GM18867 (cell line): ENCODE measurements around the gene DCAF8.

Experiments used
- ATAC-seq: cut with Tn5 transposase; IDR thresholded peaks from one replicate; pipeline ENCODE4 v1.9.1; 2021; ENCODE audit warnings: mild to moderate bottlenecking, moderate library complexity; ENCODE audit not compliant: unreplicated experiment

The DCAF8 gene

DNA sequence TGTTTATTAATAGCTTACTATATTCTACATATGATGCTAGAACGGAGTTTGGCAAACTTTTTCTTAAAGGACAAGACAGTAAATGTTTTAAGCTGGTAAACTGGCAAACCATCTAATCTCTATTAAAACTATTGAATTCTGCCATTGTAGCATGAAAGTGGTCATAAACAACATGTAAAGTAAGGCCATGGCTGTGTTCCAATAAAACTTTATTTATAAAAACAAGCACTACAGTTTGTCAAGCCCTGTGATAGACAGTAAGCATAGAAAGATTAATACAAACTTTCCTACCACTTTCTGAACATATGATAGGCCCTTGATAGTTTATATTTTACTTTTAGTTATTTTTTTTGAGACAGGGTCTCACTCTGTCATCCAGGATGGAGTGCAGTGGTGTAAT lies 34.8 kb downstream of the DCAF8 start:
- no peak for ATAC-seq

DNA sequence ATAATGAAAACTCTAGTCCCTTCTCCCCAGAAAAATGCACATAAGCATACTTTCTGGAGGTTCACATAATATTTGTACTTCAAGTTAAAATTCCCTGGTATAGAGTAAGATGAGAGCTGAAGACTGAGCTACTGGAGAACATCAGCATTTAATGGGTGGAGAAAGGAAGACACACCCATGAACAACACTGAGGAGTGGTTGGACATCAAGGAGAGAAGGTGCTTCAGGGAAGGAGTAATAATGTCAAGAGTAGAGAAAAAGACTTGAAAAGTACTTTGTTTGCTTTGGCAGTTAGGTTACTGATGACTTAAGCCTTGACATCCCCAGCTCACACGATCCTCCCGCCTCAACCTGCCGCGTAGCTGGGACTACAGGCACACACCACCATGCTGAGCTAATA lies 35.3 kb downstream of the DCAF8 start:
- no peak for ATAC-seq

DNA sequence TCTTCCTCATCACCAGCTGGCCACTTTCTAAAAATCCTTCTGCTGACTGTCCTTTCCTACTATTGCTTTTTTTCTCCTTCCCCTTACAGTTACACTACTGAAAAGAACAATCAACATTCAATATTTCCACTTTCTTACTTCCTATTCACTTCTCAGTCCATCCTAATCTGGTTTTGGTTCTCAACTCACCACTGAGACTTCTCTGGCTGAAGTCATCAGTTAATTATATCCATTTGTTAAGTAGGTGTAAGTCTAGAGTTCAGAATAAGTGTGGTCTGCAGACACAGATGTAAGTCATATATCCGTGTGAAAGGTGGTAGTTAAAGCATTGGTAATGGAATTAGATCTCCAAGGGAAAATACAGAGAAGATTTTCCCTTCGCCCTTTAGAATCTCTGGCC lies 35.7 kb downstream of the DCAF8 start:
- ATAC-seq = peak; percentile 61

DNA sequence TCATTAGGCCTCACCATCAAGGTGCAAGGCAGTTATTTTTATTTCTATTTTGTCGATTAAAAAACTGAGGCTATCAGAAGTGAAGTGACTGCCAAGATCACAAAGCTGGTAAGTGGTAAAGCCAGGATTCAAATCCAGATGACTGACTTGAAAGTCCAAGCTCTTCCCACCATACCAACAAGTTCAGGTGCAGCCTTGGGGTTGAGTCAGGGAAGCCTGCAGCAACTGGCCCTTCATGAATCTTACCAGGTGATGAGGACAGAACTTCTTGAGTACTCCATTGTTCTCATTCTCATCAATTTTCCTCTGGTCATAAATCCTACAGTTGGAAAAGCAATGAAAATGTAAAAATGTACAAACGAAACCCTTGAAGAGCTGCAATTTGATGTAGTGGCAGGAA lies 37.0 kb downstream of the DCAF8 start:
- no peak for ATAC-seq

DNA sequence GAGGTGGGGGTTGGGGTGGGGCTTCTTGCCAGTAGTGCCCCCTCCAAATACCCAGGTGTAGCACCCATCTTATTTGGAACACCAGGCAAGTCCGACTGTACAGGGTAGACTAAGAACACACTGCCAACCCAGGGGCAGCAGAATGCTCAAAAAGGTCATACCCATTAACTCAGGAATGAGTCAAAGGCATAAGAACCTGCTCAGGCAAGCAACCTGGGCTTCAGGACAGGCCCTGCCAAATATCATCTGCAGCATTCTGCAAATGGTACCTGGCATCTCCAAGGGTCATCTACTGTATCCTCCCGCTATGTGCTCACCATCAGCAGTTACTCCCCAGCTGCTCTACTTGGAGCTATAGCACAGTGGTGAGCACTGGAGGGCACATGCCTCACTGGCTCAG lies 37.7 kb downstream of the DCAF8 start:
- no peak for ATAC-seq

DNA sequence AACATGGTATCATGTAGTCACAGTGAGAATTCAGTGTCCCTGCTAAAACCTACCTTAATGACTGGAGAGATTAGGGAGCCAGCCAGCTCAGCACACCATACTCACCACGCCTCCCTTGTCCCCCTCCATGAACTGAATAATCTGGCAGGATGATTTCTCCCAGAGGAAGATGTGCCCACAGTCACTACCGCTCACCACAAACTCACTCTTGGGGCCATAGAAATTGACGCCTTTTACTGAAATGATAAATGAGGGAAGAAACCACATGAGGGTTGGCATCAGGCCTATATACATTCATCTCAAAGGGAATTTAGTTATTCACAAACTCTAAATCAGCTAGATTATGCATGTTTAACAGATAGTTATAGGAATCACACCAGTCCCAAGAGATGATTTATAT lies 39.8 kb downstream of the DCAF8 start:
- no peak for ATAC-seq

DNA sequence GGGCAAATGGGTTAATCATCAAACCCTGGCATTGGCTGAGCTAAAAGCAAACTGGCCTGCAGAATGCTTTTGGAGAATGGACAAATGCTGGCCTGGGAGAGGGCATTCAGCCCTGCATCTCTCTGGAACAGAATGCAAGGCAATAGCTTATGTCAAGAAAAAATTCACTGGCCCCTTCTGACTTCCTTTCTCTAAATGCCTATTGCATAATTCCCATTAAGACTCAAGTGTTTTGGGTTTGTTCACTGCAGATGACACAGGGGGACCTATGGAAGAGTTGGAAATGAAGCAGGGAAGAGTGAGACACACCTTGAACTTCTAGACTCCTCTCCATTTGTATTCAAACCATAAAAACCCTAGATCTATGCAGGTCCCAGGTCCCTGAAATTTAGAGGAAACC lies 41.3 kb downstream of the DCAF8 start:
- no peak for ATAC-seq

DNA sequence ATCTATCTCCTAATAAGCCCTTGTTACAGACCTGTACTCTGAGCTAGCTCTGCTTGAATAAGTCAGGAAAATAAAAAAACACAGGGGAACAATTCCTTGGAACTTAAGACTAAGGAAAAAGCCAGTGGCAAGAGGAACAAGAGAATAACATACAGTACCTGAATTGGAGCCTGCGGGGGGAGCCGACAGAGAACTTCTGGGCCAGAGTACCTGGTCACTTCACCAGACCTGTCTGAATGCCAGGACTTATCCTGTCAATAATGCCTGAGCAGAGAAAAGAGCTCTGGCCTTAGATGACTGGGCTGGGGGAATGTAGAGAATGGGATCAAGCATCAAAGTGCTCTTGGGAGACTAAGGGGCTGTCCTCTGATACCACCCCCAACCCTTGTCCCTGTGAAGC lies 42.0 kb downstream of the DCAF8 start:
- no peak for ATAC-seq

DNA sequence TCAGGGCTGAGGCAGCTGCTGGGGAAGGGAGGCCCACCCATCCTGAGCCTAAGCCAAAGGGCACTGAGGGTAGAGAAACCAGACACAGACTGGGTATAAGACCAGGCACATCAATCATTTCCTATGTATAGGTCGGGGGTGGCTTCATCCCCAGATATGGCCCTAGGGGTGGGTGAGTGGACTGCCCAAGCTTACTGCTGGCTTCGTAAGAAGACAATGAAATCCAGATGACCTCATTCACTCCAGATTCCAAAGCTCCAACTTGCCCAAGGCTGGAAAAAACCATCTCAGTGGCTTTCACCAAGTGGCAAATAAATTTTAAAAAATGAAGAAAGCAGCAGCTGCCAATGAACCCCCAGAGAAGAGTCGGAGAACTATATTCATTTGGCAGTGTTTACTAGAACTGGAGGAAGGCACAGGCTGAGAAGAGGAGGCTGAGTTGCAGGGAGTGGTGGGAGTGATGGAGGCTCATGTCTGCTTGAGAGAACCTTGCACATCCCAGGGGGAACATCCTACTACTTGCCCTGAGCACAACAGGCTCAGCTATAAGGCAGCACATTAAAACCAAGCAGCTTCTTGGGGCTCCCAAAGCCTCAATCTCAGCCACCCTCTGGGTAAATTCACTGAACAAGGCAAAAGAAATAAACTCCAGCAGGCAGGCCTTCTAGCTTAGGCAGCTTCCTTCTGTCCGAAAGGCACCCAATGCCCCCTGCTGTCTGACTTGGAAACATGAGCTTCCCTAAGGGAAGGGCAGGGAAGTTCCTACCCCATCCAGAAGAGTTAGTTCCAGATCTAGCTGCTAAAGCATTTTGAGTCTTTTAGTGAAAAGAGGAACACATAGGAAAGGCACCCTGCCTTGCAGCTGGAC lies 43.1 kb downstream of the DCAF8 start:
- ATAC-seq = no peak

DNA sequence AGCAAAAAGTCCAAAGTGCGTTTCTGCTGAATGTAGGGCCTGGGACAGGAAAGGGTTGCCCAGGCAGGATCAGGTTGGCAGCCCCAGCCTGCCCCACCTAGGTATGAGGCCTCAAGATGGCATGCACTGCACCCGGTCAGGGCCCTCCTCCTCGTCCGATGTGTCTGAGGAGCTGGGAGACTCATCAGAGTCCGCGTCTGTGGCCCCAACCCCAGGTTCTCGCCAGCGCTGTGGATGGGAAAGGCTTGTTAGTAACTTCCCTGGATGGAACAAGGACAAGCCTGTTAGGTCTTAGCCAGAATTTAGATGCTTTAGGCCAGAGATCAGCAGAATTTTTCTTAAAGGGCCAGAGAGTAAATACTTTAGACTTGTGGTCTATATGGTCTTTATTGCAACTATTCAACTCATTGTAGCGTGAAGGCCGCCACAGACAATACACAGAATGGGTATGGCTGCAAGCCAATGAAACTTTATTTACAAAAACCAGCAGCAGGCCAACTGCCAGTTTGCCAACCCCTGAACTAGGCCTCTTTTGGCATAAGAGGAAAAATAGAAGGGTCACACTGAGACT lies 44.8 kb downstream of the DCAF8 start:
- no peak for ATAC-seq

DNA sequence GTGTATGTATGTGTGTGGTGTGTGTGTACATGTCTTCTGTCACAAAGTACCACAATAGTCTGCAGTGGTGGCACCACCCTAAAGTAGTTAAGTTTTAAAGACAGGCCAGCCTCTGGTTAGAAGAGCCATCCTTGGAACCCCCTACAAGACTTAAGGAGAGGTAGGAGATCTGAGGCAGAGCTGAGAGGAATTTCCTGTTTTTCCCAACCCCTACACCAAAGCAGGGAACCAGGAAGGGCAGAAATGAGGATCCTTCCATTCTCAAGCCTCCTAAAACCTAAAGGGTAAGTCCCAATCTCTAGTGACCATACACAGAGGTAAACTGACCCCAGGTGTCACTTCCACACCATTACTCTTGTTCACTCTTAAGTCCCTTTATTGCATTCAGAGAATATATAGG lies 46.0 kb downstream of the DCAF8 start:
- no peak for ATAC-seq

DNA sequence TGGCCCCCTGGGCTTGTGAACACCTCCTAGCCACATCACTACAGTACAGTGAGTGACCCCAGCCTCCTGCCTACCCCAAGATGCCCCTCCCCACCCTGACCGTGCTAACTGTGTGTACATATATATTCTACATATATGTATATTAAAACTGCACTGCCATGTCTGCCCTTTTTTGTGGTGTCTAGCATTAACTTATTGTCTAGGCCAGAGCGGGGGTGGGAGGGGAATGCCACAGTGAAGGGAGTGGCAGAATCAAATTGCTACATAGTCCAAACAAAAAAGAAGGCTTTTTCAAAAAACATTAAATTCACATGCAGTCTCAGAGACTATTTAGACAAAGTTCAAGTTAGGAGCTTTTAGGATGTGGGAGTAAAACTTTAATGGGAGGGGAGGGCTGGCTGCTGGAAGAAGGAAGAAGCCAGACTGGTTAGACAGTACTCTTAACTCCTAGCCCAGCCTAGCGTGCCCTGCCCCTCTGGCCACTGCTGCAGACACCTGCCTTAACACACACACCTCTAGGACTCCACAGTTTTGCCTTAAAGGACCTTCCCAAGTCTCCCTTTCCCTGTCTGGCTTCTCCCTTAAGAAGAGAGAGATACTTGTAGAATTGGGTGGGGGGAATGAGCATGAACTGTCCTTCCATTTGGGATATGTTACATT lies 47.7 kb downstream of the DCAF8 start:
- ATAC-seq = no peak

DNA sequence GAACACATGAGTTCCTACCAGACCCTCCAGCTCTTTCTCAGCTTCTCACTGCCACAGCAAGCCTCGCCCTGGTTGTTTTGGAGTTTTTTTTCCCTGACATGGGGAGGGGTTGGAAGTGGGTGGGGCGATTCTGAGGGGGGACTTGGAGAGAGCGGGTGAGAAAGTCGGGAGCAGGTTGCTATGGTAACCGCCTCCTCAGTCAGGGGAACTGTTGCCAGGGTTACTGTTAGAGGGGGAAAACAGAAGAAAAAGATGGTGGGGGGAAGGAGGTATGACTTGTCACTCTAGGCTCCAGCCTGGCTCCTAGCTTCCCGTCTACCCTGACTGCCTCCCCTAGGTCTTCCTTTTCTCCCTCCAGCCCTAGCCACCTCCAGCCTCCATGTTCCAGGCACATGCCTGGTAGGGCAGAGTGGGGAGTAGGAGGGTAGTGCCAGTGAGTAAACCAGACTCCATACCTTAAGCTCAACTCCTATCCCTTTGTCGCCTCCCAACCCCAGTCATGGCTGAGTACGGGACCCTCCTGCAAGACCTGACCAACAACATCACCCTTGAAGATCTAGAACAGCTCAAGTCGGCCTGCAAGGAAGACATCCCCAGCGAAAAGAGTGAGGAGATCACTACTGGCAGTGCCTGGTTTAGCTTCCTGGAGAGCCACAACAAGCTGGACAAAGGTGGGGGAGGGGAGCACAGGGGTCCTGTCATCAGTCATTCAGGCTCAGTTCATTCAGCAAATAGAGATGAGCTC lies 51.1 kb downstream of the DCAF8 start:
- ATAC-seq = no peak

DNA sequence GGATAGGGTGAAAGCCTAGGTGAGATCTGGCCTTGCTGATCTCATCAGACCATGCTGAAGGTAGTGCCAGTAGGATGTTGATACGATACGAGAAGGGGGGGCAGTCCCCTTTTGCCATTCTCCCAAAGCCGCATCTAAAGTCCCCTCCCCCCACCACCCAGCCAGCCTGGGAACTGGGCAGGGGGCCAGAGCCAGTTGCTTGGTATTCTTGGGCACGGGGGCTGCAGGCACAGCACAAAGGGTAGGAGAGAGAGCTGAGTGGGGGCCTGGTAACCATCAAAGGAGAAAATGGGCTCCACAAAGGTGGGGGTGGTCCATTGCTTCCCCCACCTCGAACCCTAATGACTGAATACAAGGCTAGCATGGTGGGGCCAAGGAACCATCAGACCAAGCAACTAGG lies 51.8 kb downstream of the DCAF8 start:
- no peak for ATAC-seq

DNA sequence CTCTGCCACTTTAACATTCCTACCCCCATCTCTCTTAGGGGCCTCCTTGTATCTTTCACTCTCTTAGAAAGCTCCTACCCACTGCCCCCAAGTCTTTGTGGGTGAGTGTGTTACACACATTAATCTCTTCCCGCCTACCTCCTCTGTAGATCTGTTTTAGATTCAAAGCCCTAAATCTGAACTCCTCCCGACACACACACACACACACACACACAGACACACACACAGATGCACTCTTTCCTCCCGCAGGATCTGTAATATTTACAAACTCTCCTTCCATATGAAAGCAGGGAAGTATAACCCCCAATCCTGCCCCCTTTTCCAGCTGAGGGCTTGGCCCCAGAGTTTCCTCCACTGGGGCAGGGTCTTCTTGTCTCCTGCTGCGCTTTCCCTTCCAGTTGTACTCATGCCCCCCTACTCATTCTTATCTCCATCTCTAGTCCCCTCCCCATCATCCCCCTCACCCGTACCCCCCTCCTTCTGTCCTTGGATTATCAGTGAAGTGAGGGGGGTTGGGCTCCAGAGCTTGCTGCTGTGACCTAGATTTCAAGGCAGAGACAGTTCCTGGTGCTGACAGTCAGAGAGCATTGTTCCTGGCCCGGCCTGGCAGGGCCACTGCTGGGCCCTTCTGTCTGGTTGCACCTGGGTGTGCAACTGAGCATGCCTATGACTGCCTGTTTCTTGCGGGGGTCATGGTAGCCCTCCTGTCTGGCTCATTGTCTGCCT lies 52.9 kb downstream of the DCAF8 start:
- ATAC-seq = no peak

DNA sequence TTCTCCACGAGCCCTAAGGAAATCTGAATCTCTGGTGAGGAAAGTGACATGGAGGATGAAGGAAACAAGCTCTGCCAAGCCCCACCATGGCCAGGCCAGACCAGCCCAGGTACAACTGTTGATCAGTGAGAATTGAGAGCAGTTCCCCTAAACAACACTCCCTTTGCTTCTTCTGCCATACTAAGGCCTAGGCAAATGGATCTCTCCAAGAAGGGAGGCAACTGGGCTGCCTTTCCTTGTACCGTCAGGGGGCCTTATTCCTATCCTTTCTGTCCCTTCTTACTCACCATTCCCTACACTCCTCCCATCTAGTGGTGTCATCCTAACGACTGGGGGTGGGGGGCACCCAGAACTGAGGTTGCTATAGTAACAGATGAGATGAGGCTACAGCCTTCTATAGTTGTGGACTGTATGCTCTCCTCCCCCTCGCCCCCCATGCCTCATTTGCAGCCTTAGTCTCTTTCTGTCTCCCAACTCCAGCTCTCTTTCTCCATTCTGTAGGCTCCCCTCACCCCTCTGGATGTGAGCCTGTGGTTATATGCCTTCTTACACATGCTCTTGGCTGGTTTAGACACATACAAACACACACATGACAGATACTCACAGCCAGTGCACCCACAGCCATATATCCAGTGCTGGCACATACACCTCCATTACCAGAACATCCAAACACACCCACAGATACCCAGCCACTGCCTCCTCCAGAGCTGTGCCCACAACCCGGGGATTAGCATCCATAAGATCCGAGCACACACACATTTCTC lies 53.6 kb downstream of the DCAF8 start:
- no peak for ATAC-seq

DNA sequence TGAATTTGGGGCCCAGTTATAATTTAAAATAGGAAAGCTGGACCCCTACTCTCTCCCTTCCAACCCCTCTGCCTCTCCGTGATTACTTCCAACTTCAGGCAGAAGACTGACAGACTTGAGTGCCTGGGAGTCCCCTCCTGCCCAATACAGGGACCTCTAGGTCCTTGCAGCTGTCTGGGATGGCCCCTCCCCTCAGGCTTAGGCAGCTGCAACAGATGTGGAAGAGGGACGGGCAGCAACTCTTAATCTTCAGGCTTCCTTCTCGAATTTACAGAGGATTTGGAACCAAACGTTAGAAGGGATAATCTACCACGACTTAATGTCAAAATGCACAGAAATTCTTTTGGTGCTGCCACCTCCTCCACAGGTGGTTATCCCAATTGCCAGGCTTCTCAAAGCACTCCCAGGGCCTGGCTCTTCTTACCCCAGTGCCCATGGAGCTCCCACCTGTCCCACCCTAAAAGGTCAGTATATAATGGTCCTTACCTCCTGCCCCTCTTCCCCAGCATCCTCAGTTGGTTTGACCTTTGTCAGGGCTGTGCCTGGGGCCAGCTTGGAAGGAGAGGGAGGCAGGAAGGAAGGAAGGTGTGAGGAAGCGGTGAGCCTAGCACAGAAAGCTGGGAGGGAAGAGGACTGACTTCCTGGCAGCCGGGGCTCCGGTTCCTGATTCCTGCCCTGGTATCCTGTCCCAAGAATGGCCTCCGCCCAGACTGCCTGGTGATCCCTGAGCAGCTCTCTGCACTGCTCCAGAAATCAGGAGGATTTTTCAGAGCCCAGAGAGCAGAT lies 54.4 kb downstream of the DCAF8 start:
- no peak for ATAC-seq

DNA sequence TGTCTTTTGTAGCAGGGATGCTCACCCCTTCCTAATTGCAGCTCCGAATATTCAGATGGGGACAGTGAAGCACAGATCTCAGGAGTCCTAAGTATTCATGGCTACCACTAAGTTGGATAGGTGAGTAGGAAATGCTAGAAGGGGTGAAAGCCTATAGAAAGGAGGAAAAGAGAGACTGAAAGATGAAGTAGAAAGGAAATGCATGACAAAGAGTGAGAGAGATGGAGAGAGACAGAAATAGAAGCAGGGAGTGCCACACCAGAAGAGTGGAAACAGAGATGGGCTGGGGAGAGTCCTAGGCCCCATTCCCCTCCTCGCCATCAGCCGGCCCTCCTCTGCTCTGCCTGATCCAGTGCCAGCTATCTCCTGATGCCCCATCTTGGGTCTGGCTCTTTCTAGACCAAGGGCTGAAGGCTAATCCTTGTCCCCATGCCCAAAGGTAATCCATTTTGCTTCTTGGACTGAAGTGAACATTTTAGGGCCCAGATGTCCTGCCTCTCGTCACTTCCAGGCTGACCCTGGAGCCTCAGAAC lies 55.2 kb downstream of the DCAF8 start:
- ATAC-seq = no peak
